GM12878 (cell line): ENCODE measurements around the gene DBET. TPM values are rescaled to one million over a fixed set of nuclear protein-coding genes. Genes with fewer than 3 reads are reported as not detected.
"Not testable (repeated sequence)": the region's sequence is repeated elsewhere in the genome, so short reads cannot be mapped to it uniquely, and the experiment has no call there.

Source experiments
- ATAC-seq: fragments of 200-7000 bp; cut with Tn5 transposase; 3 replicates; pipeline ENCODE4 v1.9.1; 2020; ENCODE audit warnings: mild to moderate bottlenecking, moderate library complexity
- Bru-seq: library from RNA; stranded (reverse); fragments of 400-500 nt; gene quantifications from one replicate; lab custom pipeline; 2021; lab: Mats Ljungman, UMichigan
- BruChase-seq, 2 experiments: library from RNA; stranded (reverse); fragments of 400-500 nt; gene quantifications; one replicate each; lab custom pipeline; 2021; lab: Mats Ljungman, UMichigan
- BruUV-seq: library from RNA; stranded (reverse); fragments of 400-500 nt; replicated peaks from 2 replicates; lab custom pipeline; 2021; lab: Mats Ljungman, UMichigan
- CTCF ChIA-PET: fragments of 300-600 bp; sonication (Branson Sonifier 250); formaldehyde crosslinking; extraction: SDS; loops from one replicate; lab custom pipeline; 2021; ENCODE audit warnings: inconsistent platforms; lab: Yijun Ruan, JAX
- POLR2A ChIA-PET: fragments of 350-600 bp; formaldehyde crosslinking; extraction: SDS; loops from one replicate; lab custom pipeline; 2021; ENCODE audit warnings: inconsistent platforms; lab: Charles Lee
- RAD21 ChIA-PET: fragments of 300-600 bp; sonication (Branson Sonifier 250); formaldehyde crosslinking; loops from one replicate; lab custom pipeline; 2023; ENCODE audit warnings: antibody characterized with exemption; ENCODE audit not compliant: unreplicated experiment; lab: Charles Lee
- SMC1A ChIA-PET: fragments of 300-600 bp; sonication (Branson Sonifier 250); formaldehyde crosslinking; loops from one replicate; lab custom pipeline; 2023; ENCODE audit not compliant: unreplicated experiment, uncharacterized antibody; lab: Charles Lee
- DNase-seq: peaks from one replicate; pipeline ENCODE4 v3.0.0-alpha.2; 2011; ENCODE audit warnings: low read depth, low spot score
- FAIRE-seq: peaks from 3 replicates; lab custom pipeline; 2011; peaks lifted over from hg19 to GRCh38; lab: Jason Lieb, UNC
- H2AFZ ChIP-seq: 2 replicates; pipeline ENCODE4 v1.6.0; 2011; ENCODE audit warnings: low read depth, low read length, control low read depth; ENCODE audit not compliant: control insufficient read depth
- H3K27ac ChIP-seq: 2 replicates; pipeline ENCODE4 v1.5.1; 2011; ENCODE audit warnings: control low read depth; ENCODE audit not compliant: control insufficient read depth, insufficient read depth
- H3K27me3 ChIP-seq, 2 experiments: replicated peaks in 1 of 2; 2 replicates each; pipeline versions ENCODE4 v1.6.0 to v1.6.1; 2011; ENCODE audit warnings: low read length in 1 of 2; ENCODE audit not compliant: control insufficient read depth in 2 of 2, insufficient read depth in 2 of 2
- H3K36me3 ChIP-seq, 2 experiments: 2 replicates each; pipeline ENCODE4 v1.5.1; 2011; ENCODE audit warnings: low read length in 1 of 2; ENCODE audit not compliant: control insufficient read depth in 2 of 2, insufficient read depth in 2 of 2
- H3K4me1 ChIP-seq: 2 replicates; pipeline ENCODE4 v1.6.1; 2011; ENCODE audit warnings: mild to moderate bottlenecking, low read length, moderate library complexity, mixed read lengths; ENCODE audit not compliant: control insufficient read depth, insufficient read depth
- H3K4me2 ChIP-seq: 2 replicates; pipeline ENCODE4 v1.6.0; 2011; ENCODE audit warnings: control low read depth; ENCODE audit not compliant: control insufficient read depth, insufficient read depth
- H3K4me3 ChIP-seq: fragments of 200-600 bp; sonication (generic); 2 replicates; pipeline ENCODE4 v1.5.1; 2016
- H3K79me2 ChIP-seq: 2 replicates; pipeline ENCODE4 v1.6.0; 2011; ENCODE audit warnings: low read length; ENCODE audit not compliant: control insufficient read depth, insufficient read depth
- H3K9ac ChIP-seq: 2 replicates; pipeline ENCODE4 v1.8.0; 2011; ENCODE audit warnings: low read length, control low read depth, mixed read lengths; ENCODE audit not compliant: control insufficient read depth, insufficient read depth
- H3K9me3 ChIP-seq: replicated peaks from 3 replicates; pipeline ENCODE4 v1.5.1; 2011; ENCODE audit warnings: mild to moderate bottlenecking, low read length; ENCODE audit not compliant: control insufficient read depth, insufficient read depth
- H4K20me1 ChIP-seq: 2 replicates; pipeline ENCODE4 v1.6.0; 2011; ENCODE audit not compliant: control insufficient read depth, insufficient read depth
- BHLHE40 ChIP-seq, 2 experiments: fragments of 450-650 bp in 1 of 2; IDR thresholded peaks; 2 replicates each; pipeline ENCODE4 v1.6.1; 2011 to 2017; ENCODE audit warnings: low read depth in 2 of 2, borderline replicate concordance in 1 of 2, improper control_type of control experiment in 1 of 2, low read length in 1 of 2, mild to moderate bottlenecking in 1 of 2
- CBX5 ChIP-seq: sonication (generic); IDR thresholded peaks from 2 replicates; pipeline ENCODE4 v1.6.1; 2016; ENCODE audit warnings: low read depth, moderate library complexity, mild to moderate bottlenecking, inconsistent platforms
- FOXK2 ChIP-seq: fragments of 450-650 bp; IDR thresholded peaks from 2 replicates; pipeline ENCODE4 v1.6.1; 2017; ENCODE audit warnings: mild to moderate bottlenecking, moderate library complexity
- MEF2B ChIP-seq: fragments of 450-650 bp; IDR thresholded peaks from 2 replicates; pipeline ENCODE4 v1.6.1; 2018; ENCODE audit warnings: mild to moderate bottlenecking, moderate library complexity; ENCODE audit not compliant: partially characterized antibody, poor library complexity, severe bottlenecking
- MYB ChIP-seq: fragments of 150-350 bp; IDR thresholded peaks from 2 replicates; pipeline ENCODE4 v1.6.1; 2014; ENCODE audit warnings: mild to moderate bottlenecking, low read depth, low read length, borderline replicate concordance
- POLR2A ChIP-seq: IDR thresholded peaks from 2 replicates; pipeline ENCODE4 v1.6.1; 2011; ENCODE audit warnings: low read depth, mild to moderate bottlenecking, low read length
- PRDM15 ChIP-seq: fragments of 450-650 bp; formaldehyde crosslinking; IDR thresholded peaks from 2 replicates; pipeline ENCODE4 v1.4.0; 2020; ENCODE audit warnings: mild to moderate bottlenecking, moderate library complexity
- SUPT20H ChIP-seq: IDR thresholded peaks from 2 replicates; pipeline ENCODE4 v1.6.1; 2011; ENCODE audit warnings: low read depth, mild to moderate bottlenecking, low read length, moderate library complexity, borderline replicate concordance; ENCODE audit not compliant: control insufficient read depth
- SUZ12 ChIP-seq: fragments of 200-600 bp; sonication (generic); IDR thresholded peaks from one replicate; pipeline ENCODE4 v1.6.1; 2018; ENCODE audit warnings: antibody characterized with exemption, mild to moderate bottlenecking; ENCODE audit not compliant: unreplicated experiment
- WGBS: methylation state at CpG from one replicate; pipeline ENCODE4 v1.1.6; 2016; ENCODE audit warnings: low lambda C conversion rate; ENCODE audit not compliant: insufficient replicate concordance, insufficient coverage; ENCODE audit errors: missing lambda C conversion rate; 5-methylcytosine and 5-hydroxymethylcytosine counted together
- in situ Hi-C: fragments of 300-500 bp; cut with MboI; formaldehyde crosslinking; loops from 9 replicates; pipeline ENCODE4 v1.14.3; 2018; ENCODE audit warnings: mixed read lengths
- intact Hi-C: fragments of 100-400 bp; cut with micrococcal nuclease; formaldehyde crosslinking; loops from one replicate; pipeline ENCODE4 v1.14.2; 2022; ENCODE audit not compliant: unreplicated experiment
- long read RNA-seq, 2 experiments: library from polyadenylated mRNA; unstranded; transcript quantifications; one replicate each; pipeline ENCODE4 v2.0.0, GENCODE V29; 2019 to 2020
- polyA minus RNA-seq, 3 experiments: library from RNA; depleted of rRNA, polyadenylated mRNA; stranded (reverse); fragments of >200 nt; gene quantifications; 2 replicates each; pipeline ENCODE4 v1.2.3, GENCODE V29; 2011
- polyA plus RNA-seq, 11 experiments: library from polyadenylated mRNA; depleted of rRNA in 4 of 11; unstranded in 6 of 11; stranded (reverse) in 5 of 11; fragments of >200 nt; fragmentation: Nextera tagmentation in 4 of 11; fragmentation: Illumina TruSeq in 1 of 11; extraction: Ambion mirVana in 4 of 11; extraction: Trizol in 1 of 11; gene quantifications; 1 replicate in 1 of 11; 2 replicates in 10 of 11; pipeline versions ENCODE4 v1.2.1 to v1.2.3, GENCODE V29; 2011 to 2016; ENCODE audit warnings: inconsistent platforms in 2 of 11, missing spikeins in 2 of 11, low read depth in 1 of 11
- total RNA-seq, 4 experiments: library from RNA; depleted of rRNA in 3 of 4; stranded (reverse); fragments of >200 nt in 3 of 4; fragmentation: Illumina TruSeq in 1 of 4; extraction: Trizol in 1 of 4; gene quantifications; 2 replicates each; pipeline versions ENCODE4 v1.2.1 to v1.2.3, GENCODE V29; 2013 to 2021

Gene DBET
- not detected in 2 replicates for total RNA-seq (2013; cell fraction: nucleolus; rRNA removed)
- total RNA-seq (2014; rRNA removed): not detected in 2 replicates
- not detected in 2 replicates for total RNA-seq (2014; rRNA removed; fragmentation: Illumina TruSeq; extraction: Trizol)
- not detected in 2 replicates for total RNA-seq (2021)
- not detected for polyA plus RNA-seq (2011; ENCODE audit: low read depth)
- polyA plus RNA-seq (2011; rRNA removed): not detected in 2 replicates
- not detected in 2 replicates for polyA plus RNA-seq (2011; cell fraction: cytosol; rRNA removed)
- polyA plus RNA-seq (2011; cell fraction: nucleus; rRNA removed): not detected in 2 replicates
- 0.03 TPM in 1 of 2 replicates, not detected in the other for polyA plus RNA-seq (2012)
- polyA plus RNA-seq (2014; fragmentation: Illumina TruSeq; extraction: Trizol): not detected in 2 replicates
- polyA plus RNA-seq (2014; fragmentation: Nextera tagmentation; extraction: Ambion mirVana): not detected
- polyA plus RNA-seq (2014; rRNA removed): not detected in 2 replicates
- polyA plus RNA-seq (2016; fragmentation: Nextera tagmentation; extraction: Ambion mirVana): not detected
- polyA minus RNA-seq (2011; rRNA and poly(A)+ RNA removed): not detected in 2 replicates
- polyA minus RNA-seq (2011; cell fraction: cytosol; rRNA and poly(A)+ RNA removed): not detected in 2 replicates
- not detected in 2 replicates for polyA minus RNA-seq (2011; cell fraction: nucleus; rRNA and poly(A)+ RNA removed)
- not detected for Bru-seq, nascent RNA
- BruChase-seq, experiment 1, labeled RNA remaining after a 6-hour chase: not detected
- not detected for BruChase-seq, experiment 2, labeled RNA remaining after a 2-hour chase
- long read RNA-seq, experiment 1: 0 reads
- long read RNA-seq, experiment 2: 0 reads

- H3K4me3 ChIP-seq, H3K4me1 ChIP-seq, ATAC-seq, BruUV-seq, RAD21 ChIA-PET, SMC1A ChIA-PET, H4K20me1 ChIP-seq, H3K36me3 ChIP-seq, FAIRE-seq, H3K9ac ChIP-seq, H3K4me2 ChIP-seq, H3K79me2 ChIP-seq, H3K9me3 ChIP-seq, H3K27me3 ChIP-seq, CTCF ChIA-PET, intact Hi-C loops, DNase-seq, H3K27ac ChIP-seq, H2AFZ ChIP-seq, POLR2A ChIA-PET, in situ Hi-C loops: not testable (repeated sequence)
- WGBS: no CpG with 5 or more reads among the region's 2 CpGs
These were observed at the start of gene DBET for GRCh38 chr4:190064342-190064741. Gene DBET, plus strand, starts transcription at chr4:190064502.

- no peaks in the 10 kb centered on the region for H3K36me3 ChIP-seq
- WGBS: 31% methylated on average over 39 of the region's 76 CpGs
- DNase-seq: no peak
- H3K9ac ChIP-seq: no peak overlapping the region
- POLR2A ChIA-PET: no interaction called here
- no peak for ATAC-seq
- no peaks in the 10 kb centered on the region for H4K20me1 ChIP-seq
- no peak overlapping the region for H3K4me3 ChIP-seq
- no peaks in the 10 kb centered on the region for H3K4me1 ChIP-seq
- H3K4me2 ChIP-seq: no peak overlapping the region
- H3K27ac ChIP-seq: no peak overlapping the region
- no peaks in the 10 kb centered on the region; a peak in 1 of 4 replicates for H3K27me3 ChIP-seq
- RAD21 ChIA-PET: no interaction called here
- intact Hi-C loops: no loop called here
- CTCF ChIA-PET: no interaction called here
- SMC1A ChIA-PET: no interaction called here
- no peak overlapping the region for H2AFZ ChIP-seq
- no peak for FAIRE-seq
- no peaks in the 10 kb centered on the region for H3K79me2 ChIP-seq
- no TSS peak for BruUV-seq
- in situ Hi-C loops: no loop called here
- peaks cover 4% of the 10 kb centered on the region; the same call in 1 of the 3 replicates for H3K9me3 ChIP-seq
- TF ChIP-seq POLR2A (no peak), SUPT20H (no peak), PRDM15 (CRISPR knock-in tag) (no peak), CBX5 (no peak), MYB (no peak), MEF2B (no peak), FOXK2 (no peak), SUZ12 (no peak), BHLHE40 (IDR thresholded peaks at IDR 0.05; ENCODE audit: borderline replicate concordance in 1 of 2, low read depth in 2 of 2, low read length in 1 of 2) (no peak)
These were observed 49.3 kb upstream of the DBET start for GRCh38 chr4:190014771-190015537.
